Right lobe of liver (tissue), 6 donors: ENCODE data around the gene DIP2C. TPM values are rescaled to one million over a fixed set of nuclear protein-coding genes. Genes with fewer than 3 reads are reported as not detected.
A peak's percentile ranks its signal among the peaks of the same experiment; 100 is the strongest.

Source experiments
- ATAC-seq, 4 donors: fragments of 200-7000 bp; cut with Tn5 transposase; one replicate each; pipeline ENCODE4 v1.9.1; 2020; ENCODE audit warnings: mild to moderate bottlenecking in 4 of 4, moderate library complexity in 4 of 4
- DNase-seq, 3 donors: peaks; one replicate each; pipeline ENCODE4 v3.0.0-alpha.2; 2020
- H3K27ac ChIP-seq, 3 donors: fragments of 200-600 bp; one replicate each; pipeline ENCODE4 v1.8.0; 2022
- H3K27me3 ChIP-seq, 2 donors: fragments of 200-600 bp; one replicate each; pipeline ENCODE4 v1.8.0; 2022
- H3K36me3 ChIP-seq, 4 donors: fragments of 200-600 bp; sonication (generic) in 1 of 4; one replicate each; pipeline versions ENCODE4 v1.5.1 to v1.8.0; 2017 to 2022; ENCODE audit warnings: control low read depth in 1 of 4
- H3K4me1 ChIP-seq, 4 donors: fragments of 200-600 bp; sonication (generic) in 1 of 4; one replicate each; pipeline versions ENCODE4 v1.5.1 to v1.8.0; 2017 to 2022; ENCODE audit warnings: control low read depth in 1 of 4
- H3K4me3 ChIP-seq, 3 donors: fragments of 200-600 bp; one replicate each; pipeline ENCODE4 v1.8.0; 2022
- H3K9me3 ChIP-seq, 4 donors: fragments of 200-600 bp; sonication (generic) in 1 of 4; one replicate each; pipeline versions ENCODE4 v1.5.1 to v1.8.0; 2017 to 2022; ENCODE audit warnings: control low read depth in 1 of 4
- POLR2A ChIP-seq: fragments of 450-650 bp; IDR thresholded peaks from one replicate; pipeline ENCODE4 v1.6.1; 2017; ENCODE audit warnings: antibody characterized with exemption, mild to moderate bottlenecking
- WGBS: methylation state at CpG from one replicate; pipeline ENCODE4 v1.1.6; 2018; ENCODE audit warnings: low coverage, low lambda C conversion rate; ENCODE audit not compliant: insufficient coverage; ENCODE audit errors: missing lambda C conversion rate; 5-methylcytosine and 5-hydroxymethylcytosine counted together
- intact Hi-C, 2 donors: fragments of 100-400 bp; cut with DNase I; formaldehyde crosslinking; loops; one replicate each; pipeline versions ENCODE4 v1.11.2 to v1.14.1; 2022
- total RNA-seq, 6 experiments: library from RNA; depleted of rRNA in 2 of 6; stranded (reverse); fragments of >200 nt in 2 of 6; fragmentation: NEBNext Ultra II Directional in 3 of 6; extraction: Animal tissue kit (Norgen Biotek cat#: 25700) in 3 of 6; gene quantifications; one replicate each; pipeline versions ENCODE4 v1.1.0 to v1.2.4, GENCODE V29; 2016 to 2023
- TF ChIP-seq, protein P1 (sequence below), 4 donors: fragments of 200-600 bp in 3 of 4; fragments of 450-650 bp in 1 of 4; IDR thresholded peaks; one replicate each; pipeline versions ENCODE4 v1.5.1 to v1.8.0; 2016 to 2022; ENCODE audit warnings: antibody characterized with exemption in 4 of 4, mild to moderate bottlenecking in 2 of 4
- donor health status: DM: no; HTN: yes; CAD: no.
- donor health status: DM: no; HTN: no; CAD: no.
- donor health status: DM: no; HTN: no; CAD: no.
- donor health status: DM: no; HTN: yes; CAD: no.
- donor health status: DM: no; HTN: yes; CAD: no.

Gene DIP2C
- total RNA-seq, 6 experiments from 2014 or later, result 8.0 to 13.5 (median 11.7) TPM

DNA sequence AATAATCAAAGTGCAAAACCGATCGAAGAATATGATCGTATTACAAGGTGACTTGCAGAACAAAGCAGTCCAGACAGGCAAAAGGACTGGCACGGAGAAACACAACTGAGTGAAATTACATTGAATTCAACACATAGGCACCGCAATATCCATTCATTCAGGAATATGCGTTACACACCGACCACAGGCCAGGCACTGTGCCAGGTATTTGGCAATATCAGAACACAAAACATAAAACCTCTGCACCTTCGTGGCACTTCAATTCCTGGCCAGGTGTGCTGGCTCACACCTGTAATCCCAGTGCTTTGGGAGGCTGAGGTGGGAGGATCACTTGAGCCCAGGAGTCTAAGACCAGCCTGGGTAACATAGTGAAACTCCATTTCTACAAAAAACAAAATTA is 187.9 kb downstream of the DIP2C start:
- TF ChIP-seq POLR2A, result no peak
- TF ChIP-seq, protein P1, sequence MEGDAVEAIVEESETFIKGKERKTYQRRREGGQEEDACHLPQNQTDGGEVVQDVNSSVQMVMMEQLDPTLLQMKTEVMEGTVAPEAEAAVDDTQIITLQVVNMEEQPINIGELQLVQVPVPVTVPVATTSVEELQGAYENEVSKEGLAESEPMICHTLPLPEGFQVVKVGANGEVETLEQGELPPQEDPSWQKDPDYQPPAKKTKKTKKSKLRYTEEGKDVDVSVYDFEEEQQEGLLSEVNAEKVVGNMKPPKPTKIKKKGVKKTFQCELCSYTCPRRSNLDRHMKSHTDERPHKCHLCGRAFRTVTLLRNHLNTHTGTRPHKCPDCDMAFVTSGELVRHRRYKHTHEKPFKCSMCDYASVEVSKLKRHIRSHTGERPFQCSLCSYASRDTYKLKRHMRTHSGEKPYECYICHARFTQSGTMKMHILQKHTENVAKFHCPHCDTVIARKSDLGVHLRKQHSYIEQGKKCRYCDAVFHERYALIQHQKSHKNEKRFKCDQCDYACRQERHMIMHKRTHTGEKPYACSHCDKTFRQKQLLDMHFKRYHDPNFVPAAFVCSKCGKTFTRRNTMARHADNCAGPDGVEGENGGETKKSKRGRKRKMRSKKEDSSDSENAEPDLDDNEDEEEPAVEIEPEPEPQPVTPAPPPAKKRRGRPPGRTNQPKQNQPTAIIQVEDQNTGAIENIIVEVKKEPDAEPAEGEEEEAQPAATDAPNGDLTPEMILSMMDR (IDR thresholded peaks at IDR 0.05), result no peak
- intact Hi-C loops, result loop anchor here in 1 of 2 donors (10.0 kb wide), 1 partner anchor 283 kb away; no protein-coding TSS in a partner anchor
- WGBS, result 42% methylated on average over 6 of the region's 8 CpGs
- DNase-seq (peak in 1 of 3 donors; percentile 32), ATAC-seq (peak in 3 of 4 donors; percentile 23 to 51 (median 35))
- Histone ChIP-seq H3K27me3 (no peaks in the 10 kb centered on the region), H3K4me3 (no peak overlapping the region), H3K27ac (no peak overlapping the region), H3K36me3 (no peaks in the 10 kb centered on the region), H3K4me1 (no peaks in the 10 kb centered on the region), H3K9me3 (no peaks in the 10 kb centered on the region)

DNA sequence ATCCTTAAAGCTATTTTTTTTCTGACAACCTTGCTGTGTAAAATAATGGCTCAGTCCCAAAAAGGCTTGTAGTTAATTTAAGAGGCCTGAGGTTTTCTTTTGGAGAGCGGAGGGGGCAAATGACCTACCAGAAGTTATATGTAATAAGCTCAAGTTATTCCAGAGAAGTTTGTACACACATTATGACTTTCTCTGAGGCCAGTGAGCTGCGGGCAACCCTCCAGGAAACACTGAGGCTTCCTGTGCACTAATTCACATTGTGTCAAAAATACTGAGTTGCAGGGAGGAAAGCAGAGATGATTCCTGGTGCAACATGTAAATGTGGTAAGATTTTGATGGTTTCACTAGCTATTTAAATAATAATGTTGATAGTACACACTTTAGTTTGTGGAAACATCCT is 188.6 kb downstream of the DIP2C start:
- ATAC-seq, result no peak

DNA sequence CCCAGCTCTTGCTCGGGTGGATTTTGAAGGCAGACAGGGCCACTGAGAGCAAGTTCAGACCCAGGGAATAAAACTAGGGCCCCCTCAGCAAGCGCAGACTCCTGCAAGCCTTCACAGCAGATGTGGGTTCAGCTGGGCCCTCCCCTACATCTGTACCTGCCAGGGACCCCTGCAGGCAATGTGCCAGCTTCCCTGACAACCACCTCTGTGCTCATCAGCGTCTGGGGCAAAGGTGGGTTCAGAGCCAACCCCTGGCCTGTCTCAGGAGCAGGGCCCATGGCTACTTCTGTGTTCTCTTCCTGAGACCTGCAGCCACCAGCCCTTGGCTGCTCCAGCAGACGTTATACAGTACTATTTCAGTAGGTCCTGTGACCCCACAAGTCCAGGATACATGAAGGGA is 189.5 kb downstream of the DIP2C start:
- intact Hi-C loops, result loop anchor here in 1 of 2 donors (10.0 kb wide), 1 partner anchor 285 kb away; no protein-coding TSS in a partner anchor
- no peaks in the 10 kb centered on the region for H3K4me1 ChIP-seq
- WGBS, result 67% methylated on average over 1 of the region's 4 CpGs
- H3K27ac ChIP-seq, result no peak overlapping the region
- DNase-seq, result peak in 1 of 3 donors; percentile 31
- H3K36me3 ChIP-seq, result no peaks in the 10 kb centered on the region
- no peaks in the 10 kb centered on the region for H3K9me3 ChIP-seq
- TF ChIP-seq, protein P1 (IDR thresholded peaks at IDR 0.05), result no peak
- TF ChIP-seq POLR2A, result no peak
- H3K27me3 ChIP-seq, result no peaks in the 10 kb centered on the region
- no peak for ATAC-seq
- H3K4me3 ChIP-seq, result no peak overlapping the region

More for the DNA sequence above, 188.6 kb downstream of the DIP2C start:
- no peak for TF ChIP-seq POLR2A
- TF ChIP-seq, protein P1 (IDR thresholded peaks at IDR 0.05), result no peak
- Histone ChIP-seq H3K4me3 (no peak overlapping the region), H3K27ac (no peak overlapping the region), H3K4me1 (no peaks in the 10 kb centered on the region), H3K9me3 (no peaks in the 10 kb centered on the region), H3K36me3 (no peaks in the 10 kb centered on the region), H3K27me3 (no peaks in the 10 kb centered on the region)
- intact Hi-C loops, result loop anchor here in 1 of 2 donors (10.0 kb wide), 1 partner anchor 284 kb away; no protein-coding TSS in a partner anchor
- 68% methylated on average over 2 of the region's 2 CpGs for WGBS
- DNase-seq, result no peak

DNA sequence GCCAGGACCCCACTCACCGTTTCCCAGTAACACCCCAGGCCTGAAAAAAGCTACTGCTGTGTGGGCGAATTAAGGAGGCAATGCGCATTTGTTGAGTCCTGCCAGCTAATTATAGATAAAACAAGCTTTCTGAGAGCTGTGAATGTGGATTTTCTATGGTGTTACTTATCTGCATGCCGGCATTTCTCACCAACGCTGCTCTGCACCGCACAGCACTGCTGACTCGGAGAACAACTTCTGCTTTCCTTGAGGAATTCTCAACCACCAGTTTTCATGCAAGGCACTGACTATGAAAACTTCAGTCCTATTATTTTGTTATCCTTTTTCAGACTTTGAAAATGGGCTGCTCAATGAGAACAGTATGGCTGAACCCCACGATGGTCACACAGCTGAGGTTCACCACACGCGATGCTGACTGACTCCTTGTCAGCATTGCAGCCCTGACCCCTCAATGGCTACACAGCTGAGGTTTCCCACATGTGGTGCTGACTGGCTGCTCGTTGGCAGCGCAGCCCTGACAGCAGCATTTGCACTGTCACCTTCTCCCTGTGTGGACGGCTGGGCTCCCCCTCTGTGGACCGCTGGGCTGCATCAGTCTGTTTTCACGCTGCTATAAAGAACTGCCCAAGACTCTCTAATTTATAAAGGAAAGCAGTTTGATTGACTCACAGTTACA is 190.6 kb downstream of the DIP2C start:
- Histone ChIP-seq H3K27ac (no peak overlapping the region), H3K36me3 (no peaks in the 10 kb centered on the region), H3K9me3 (no peaks in the 10 kb centered on the region), H3K4me1 (no peaks in the 10 kb centered on the region), H3K4me3 (no peak overlapping the region), H3K27me3 (no peaks in the 10 kb centered on the region)
- WGBS, result 71% methylated on average over 9 of the region's 15 CpGs
- DNase-seq (peak in 1 of 3 donors; percentile 34), ATAC-seq (no peak)
- intact Hi-C loops, result no loop called here
- TF ChIP-seq POLR2A, result no peak
- TF ChIP-seq, protein P1 (IDR thresholded peaks at IDR 0.05), result no peak
